PC-3 (cell line): ENCODE data around the gene SLC5A10. TPM values are rescaled to one million over a fixed set of nuclear protein-coding genes. Genes with fewer than 3 reads are reported as not detected.
"Not testable (repeated sequence)": the region's sequence is repeated elsewhere in the genome, so short reads cannot be mapped to it uniquely, and the experiment has no call there.

ENCODE experiments used
- ATAC-seq: fragments of 200-7000 bp; cut with Tn5 transposase; 2 replicates; pipeline ENCODE4 v1.9.1; 2020; ENCODE audit warnings: mild to moderate bottlenecking, moderate library complexity
- BruUV-seq: library from RNA; stranded (reverse); fragments of 400-500 nt; replicated peaks from 2 replicates; lab custom pipeline; 2021; lab: Mats Ljungman, UMichigan
- CTCF ChIA-PET: fragments of 300-600 bp; sonication (Branson Sonifier 250); formaldehyde crosslinking; loops from one replicate; lab custom pipeline; 2022; ENCODE audit warnings: antibody characterized with exemption; lab: Charles Lee
- POLR2A ChIA-PET: fragments of 300-600 bp; sonication (Branson Sonifier 250); formaldehyde crosslinking; loops from one replicate; lab custom pipeline; 2022; ENCODE audit warnings: antibody characterized with exemption; ENCODE audit not compliant: unreplicated experiment; lab: Charles Lee
- DNase-seq: peaks from one replicate; pipeline ENCODE4 v3.0.0-alpha.2; 2015
- H2AFZ ChIP-seq: fragments of 300-600 bp; sonication (generic); 2 replicates; pipeline ENCODE4 v1.6.0; 2016; ENCODE audit warnings: antibody characterized with exemption, low read length
- H3F3A ChIP-seq: fragments of 300-600 bp; sonication (generic); one replicate; pipeline ENCODE4 v1.6.0; 2017; ENCODE audit warnings: antibody characterized with exemption, low read length, control low read depth, mild to moderate bottlenecking; ENCODE audit not compliant: unreplicated experiment
- H3K27ac ChIP-seq: fragments of 300-600 bp; sonication (generic); 2 replicates; pipeline ENCODE4 v1.5.1; 2016; ENCODE audit warnings: mild to moderate bottlenecking, low read length
- H3K27me3 ChIP-seq: fragments of 300-600 bp; sonication (generic); 2 replicates; pipeline ENCODE4 v1.6.1; 2016; ENCODE audit warnings: low read length, mixed read lengths
- H3K36me3 ChIP-seq: fragments of 300-600 bp; sonication (generic); 2 replicates; pipeline ENCODE4 v1.6.1; 2016; ENCODE audit warnings: low read depth, mixed run types, low read length, mixed read lengths
- H3K4me1 ChIP-seq: fragments of 300-600 bp; sonication (generic); 2 replicates; pipeline ENCODE4 v1.5.1; 2016; ENCODE audit warnings: low read length; ENCODE audit not compliant: insufficient read depth
- H3K4me2 ChIP-seq: fragments of 300-600 bp; sonication (generic); 2 replicates; pipeline ENCODE4 v1.6.0; 2016; ENCODE audit warnings: low read length
- H3K4me3 ChIP-seq: fragments of 300-600 bp; sonication (generic); 2 replicates; pipeline ENCODE4 v1.5.1; 2016; ENCODE audit warnings: mild to moderate bottlenecking, low read length, mixed read lengths
- H3K79me2 ChIP-seq: fragments of 300-600 bp; sonication (generic); 2 replicates; pipeline ENCODE4 v1.6.1; 2017; ENCODE audit warnings: low read length, mixed read lengths
- H3K9ac ChIP-seq: fragments of 300-600 bp; sonication (generic); 2 replicates; pipeline ENCODE4 v1.6.0; 2016; ENCODE audit warnings: mild to moderate bottlenecking, low read length
- H3K9me2 ChIP-seq: fragments of 300-600 bp; sonication (generic); replicated peaks from 2 replicates; pipeline ENCODE4 v1.6.1; 2016; ENCODE audit warnings: mixed run types, low read length, mixed read lengths
- H3K9me3 ChIP-seq: fragments of 300-600 bp; sonication (generic); 2 replicates; pipeline ENCODE4 v1.6.1; 2016; ENCODE audit warnings: low read length, mixed read lengths
- H4K20me1 ChIP-seq: fragments of 300-600 bp; sonication (generic); 2 replicates; pipeline ENCODE4 v1.6.1; 2016; ENCODE audit warnings: low read length, mixed read lengths
- EZH2 ChIP-seq: fragments of 300-600 bp; sonication (generic); IDR thresholded peaks from one replicate; pipeline ENCODE4 v1.6.1; 2017; ENCODE audit warnings: antibody characterized with exemption, mild to moderate bottlenecking, low read length; ENCODE audit not compliant: unreplicated experiment
- EZH2phosphoT487 ChIP-seq: fragments of 300-600 bp; sonication (generic); IDR thresholded peaks from 2 replicates; pipeline ENCODE4 v1.6.1; 2018; ENCODE audit warnings: mild to moderate bottlenecking, antibody characterized with exemption, low read length, borderline replicate concordance
- intact Hi-C: fragments of 100-400 bp; cut with micrococcal nuclease; formaldehyde crosslinking; loops from 2 replicates; pipeline ENCODE4 v1.9.0; 2023
- total RNA-seq: library from RNA; depleted of rRNA; stranded (reverse); fragments of >200 nt; gene quantifications from 2 replicates; pipeline ENCODE4 v1.2.3, GENCODE V29; 2014
- TF ChIP-seq, protein P1 (sequence below): fragments of 300-600 bp; sonication (generic); conservative IDR thresholded peaks from 2 replicates; pipeline ENCODE4 v1.5.1; 2017; ENCODE audit warnings: antibody characterized with exemption, low read depth, mild to moderate bottlenecking, low read length

The SLC5A10 gene
- total RNA-seq, 1 experiment from 2014 or later = not detected

DNA sequence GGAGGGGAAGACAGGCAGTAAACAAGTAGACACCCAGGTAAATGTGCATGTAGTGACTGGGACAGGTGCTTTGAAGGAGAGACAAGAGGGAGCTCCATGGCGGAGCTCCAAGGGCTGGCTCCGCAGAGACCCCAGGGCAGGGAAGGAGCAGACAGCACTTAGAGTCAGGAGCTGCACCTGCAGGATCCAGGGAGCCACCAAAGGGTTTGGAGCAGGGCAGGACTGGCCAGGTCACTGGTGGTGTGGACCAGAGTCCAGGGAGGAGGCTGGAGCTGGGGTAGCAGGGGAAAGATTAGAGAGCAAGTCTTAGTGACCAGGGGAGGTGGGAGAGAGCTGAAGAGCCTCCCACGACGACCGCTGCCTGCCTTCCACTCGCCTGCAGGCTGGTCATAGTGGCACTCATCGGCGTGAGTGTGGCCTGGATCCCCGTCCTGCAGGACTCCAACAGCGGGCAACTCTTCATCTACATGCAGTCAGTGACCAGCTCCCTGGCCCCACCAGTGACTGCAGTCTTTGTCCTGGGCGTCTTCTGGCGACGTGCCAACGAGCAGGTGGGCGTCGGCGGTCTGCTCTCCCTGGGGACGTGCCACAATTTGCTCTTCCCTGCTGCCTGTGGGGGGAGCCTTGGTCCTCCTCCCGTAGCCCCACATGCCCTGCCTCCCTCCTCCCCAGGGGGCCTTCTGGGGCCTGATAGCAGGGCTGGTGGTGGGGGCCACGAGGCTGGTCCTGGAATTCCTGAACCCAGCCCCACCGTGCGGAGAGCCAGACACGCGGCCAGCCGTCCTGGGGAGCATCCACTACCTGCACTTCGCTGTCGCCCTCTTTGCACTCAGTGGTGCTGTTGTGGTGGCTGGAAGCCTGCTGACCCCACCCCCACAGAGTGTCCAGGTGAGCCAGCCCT, 67.3 kb downstream of the SLC5A10 start:
- Histone ChIP-seq H3K4me2 (no peak overlapping the region), H3K4me1 (no peaks in the 10 kb centered on the region), H3K9me2 (no peaks in the 10 kb centered on the region), H3K27ac (no peak overlapping the region), H4K20me1 (no peaks in the 10 kb centered on the region), H3K9me3 (no peaks in the 10 kb centered on the region), H3K4me3 (no peak overlapping the region), H2AFZ (no peak overlapping the region), H3K36me3 (no peaks in the 10 kb centered on the region), H3K27me3 (no peaks in the 10 kb centered on the region), H3F3A (no peaks in the 10 kb centered on the region), H3K9ac (no peak overlapping the region), H3K79me2 (no peaks in the 10 kb centered on the region)
- ChIA-PET POLR2A (no interaction called here), CTCF (no interaction called here)
- DNase-seq (no peak), ATAC-seq (no peak)
- no TSS peak for BruUV-seq
- TF ChIP-seq, protein P1, sequence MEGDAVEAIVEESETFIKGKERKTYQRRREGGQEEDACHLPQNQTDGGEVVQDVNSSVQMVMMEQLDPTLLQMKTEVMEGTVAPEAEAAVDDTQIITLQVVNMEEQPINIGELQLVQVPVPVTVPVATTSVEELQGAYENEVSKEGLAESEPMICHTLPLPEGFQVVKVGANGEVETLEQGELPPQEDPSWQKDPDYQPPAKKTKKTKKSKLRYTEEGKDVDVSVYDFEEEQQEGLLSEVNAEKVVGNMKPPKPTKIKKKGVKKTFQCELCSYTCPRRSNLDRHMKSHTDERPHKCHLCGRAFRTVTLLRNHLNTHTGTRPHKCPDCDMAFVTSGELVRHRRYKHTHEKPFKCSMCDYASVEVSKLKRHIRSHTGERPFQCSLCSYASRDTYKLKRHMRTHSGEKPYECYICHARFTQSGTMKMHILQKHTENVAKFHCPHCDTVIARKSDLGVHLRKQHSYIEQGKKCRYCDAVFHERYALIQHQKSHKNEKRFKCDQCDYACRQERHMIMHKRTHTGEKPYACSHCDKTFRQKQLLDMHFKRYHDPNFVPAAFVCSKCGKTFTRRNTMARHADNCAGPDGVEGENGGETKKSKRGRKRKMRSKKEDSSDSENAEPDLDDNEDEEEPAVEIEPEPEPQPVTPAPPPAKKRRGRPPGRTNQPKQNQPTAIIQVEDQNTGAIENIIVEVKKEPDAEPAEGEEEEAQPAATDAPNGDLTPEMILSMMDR = no peak
- no peak for TF ChIP-seq EZH2
- no peak for TF ChIP-seq EZH2phosphoT487
- intact Hi-C loops = no loop called here

DNA sequence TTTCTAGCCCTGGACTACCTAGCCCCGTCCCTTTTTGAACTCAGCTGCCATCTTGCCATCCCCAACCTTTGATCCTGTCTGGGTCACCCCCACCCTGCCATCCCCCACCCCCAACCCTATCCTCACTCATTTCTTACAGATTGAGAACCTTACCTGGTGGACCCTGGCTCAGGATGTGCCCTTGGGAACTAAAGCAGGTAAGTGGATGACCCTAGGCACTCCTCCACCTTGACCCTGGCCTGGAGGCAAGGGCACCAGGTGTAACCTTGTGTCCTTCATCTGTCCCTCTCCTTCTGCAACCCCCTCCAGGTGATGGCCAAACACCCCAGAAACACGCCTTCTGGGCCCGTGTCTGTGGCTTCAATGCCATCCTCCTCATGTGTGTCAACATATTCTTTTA, 68.1 kb downstream of the SLC5A10 start:
- Histone ChIP-seq H3K9ac (no peak overlapping the region), H3K27ac (no peak overlapping the region), H2AFZ (no peak overlapping the region), H3K4me2 (no peak overlapping the region), H3K36me3 (no peaks in the 10 kb centered on the region), H3K27me3 (no peaks in the 10 kb centered on the region), H4K20me1 (no peaks in the 10 kb centered on the region), H3K9me3 (no peaks in the 10 kb centered on the region), H3K9me2 (no peaks in the 10 kb centered on the region), H3F3A (no peaks in the 10 kb centered on the region), H3K4me3 (no peak overlapping the region), H3K79me2 (no peaks in the 10 kb centered on the region), H3K4me1 (peaks cover 3% of the 10 kb centered on the region; the same call in 1 of the 2 replicates)
- ATAC-seq (no peak), DNase-seq (no peak)
- no TSS peak for BruUV-seq
- ChIA-PET POLR2A (no interaction called here), CTCF (no interaction called here)
- intact Hi-C loops = no loop called here
- TF ChIP-seq, protein P1 = no peak
- TF ChIP-seq EZH2phosphoT487 (no peak), EZH2 (no peak)

DNA sequence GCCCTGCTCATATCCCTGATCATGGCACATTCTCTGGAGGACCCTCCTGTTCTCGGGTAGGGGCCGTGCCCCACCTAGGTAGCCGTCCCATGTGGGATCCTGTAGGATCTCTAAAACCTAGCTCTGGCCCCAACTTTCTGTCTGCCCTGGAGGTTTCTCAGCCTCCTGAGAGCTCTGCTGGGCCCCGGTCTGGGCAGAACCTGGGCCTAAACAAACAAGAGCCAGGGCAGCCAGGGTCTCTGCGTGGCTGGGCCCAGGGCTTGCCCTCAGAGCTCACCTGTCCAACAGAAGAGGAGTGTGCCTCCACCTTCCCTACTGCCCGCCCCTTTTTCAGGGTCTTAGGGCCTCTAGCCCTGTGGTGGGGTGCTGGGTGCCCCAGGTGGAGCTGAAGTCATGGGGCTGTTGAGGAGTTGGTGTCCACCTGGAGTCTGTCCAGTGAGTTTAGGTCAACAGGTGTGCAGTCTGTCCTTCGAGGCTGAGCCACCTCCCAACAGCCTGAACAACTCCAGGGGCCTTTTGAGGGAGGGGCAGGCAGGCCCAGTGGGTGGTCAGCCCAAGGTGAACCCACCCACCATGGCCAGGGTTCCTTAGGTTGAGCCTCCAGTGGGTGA, 69.2 kb downstream of the SLC5A10 start:
- H4K20me1 ChIP-seq, ATAC-seq, H3K4me2 ChIP-seq, H2AFZ ChIP-seq, CTCF ChIA-PET, H3K36me3 ChIP-seq, BruUV-seq, H3K9me2 ChIP-seq, H3K4me3 ChIP-seq, H3K4me1 ChIP-seq, POLR2A ChIA-PET, intact Hi-C loops, H3K79me2 ChIP-seq, H3K27me3 ChIP-seq, H3F3A ChIP-seq, H3K9me3 ChIP-seq, H3K9ac ChIP-seq, H3K27ac ChIP-seq, DNase-seq: not testable (repeated sequence)
